ENCODE data around the gene TOLLIP. TPM values are rescaled to one million over a fixed set of nuclear protein-coding genes. Genes with fewer than 3 reads are reported as not detected.

TOLLIP gene
- total and polyA plus RNA-seq, 2 of the 8 experiments (the other 6 are each of a cell fraction or from before 2014, with no cell fraction given): 23.7 to 34.7 TPM

DNA sequence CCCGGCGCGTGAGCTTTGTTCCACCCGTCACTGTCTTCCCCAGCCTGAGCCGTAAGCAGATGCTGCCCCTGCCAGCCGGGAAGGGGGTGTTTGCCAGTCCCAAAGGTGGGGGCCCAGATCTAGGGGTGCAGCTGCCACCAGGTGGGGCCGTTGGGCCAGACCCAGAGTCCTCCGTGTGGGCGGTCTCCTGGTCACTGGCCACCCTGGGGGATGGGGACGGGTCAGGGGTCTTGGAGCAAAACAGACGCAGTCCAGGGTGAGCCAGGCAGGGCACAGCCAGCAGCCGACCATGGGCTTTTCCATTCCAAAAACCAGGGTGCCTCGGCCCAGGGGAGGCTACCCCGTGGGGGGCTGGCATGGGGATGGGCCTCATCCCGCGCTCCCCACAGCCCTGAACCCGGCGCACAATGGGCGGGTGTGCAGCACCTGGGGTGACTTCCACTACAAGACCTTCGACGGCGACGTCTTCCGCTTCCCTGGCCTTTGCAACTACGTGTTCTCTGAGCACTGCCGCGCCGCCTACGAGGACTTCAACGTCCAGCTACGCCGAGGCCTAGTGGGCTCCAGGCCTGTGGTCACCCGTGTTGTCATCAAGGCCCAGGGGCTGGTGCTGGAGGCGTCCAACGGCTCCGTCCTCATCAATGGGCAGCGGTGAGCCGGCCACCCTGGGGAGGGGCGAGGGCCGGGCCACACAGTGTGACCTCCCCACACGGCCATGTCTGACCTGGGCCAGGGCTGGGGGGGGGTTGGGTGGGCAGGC is 83.0 kb downstream of the TOLLIP start (continued):
- no peak for TF ChIP-seq JUN (IDR thresholded peaks at IDR 0.05; ENCODE audit: low read depth, low read length)
